GM18909 (cell line): ENCODE results near the gene DICER1.

Experiments
- ATAC-seq: cut with Tn5 transposase; IDR thresholded peaks from one replicate; pipeline ENCODE4 v1.9.1; 2021; ENCODE audit warnings: mild to moderate bottlenecking; ENCODE audit not compliant: unreplicated experiment, poor library complexity

Gene DICER1

GRCh38 chr14:95066427-95066986 lies 90.8 kb downstream of the DICER1 start:
- no peak for ATAC-seq

- no peak for ATAC-seq
These were observed 91.9 kb downstream of the DICER1 start for GRCh38 chr14:95065411-95065810.

- no peak for ATAC-seq
These were observed 92.6 kb downstream of the DICER1 start for GRCh38 chr14:95064734-95065133.

DNA sequence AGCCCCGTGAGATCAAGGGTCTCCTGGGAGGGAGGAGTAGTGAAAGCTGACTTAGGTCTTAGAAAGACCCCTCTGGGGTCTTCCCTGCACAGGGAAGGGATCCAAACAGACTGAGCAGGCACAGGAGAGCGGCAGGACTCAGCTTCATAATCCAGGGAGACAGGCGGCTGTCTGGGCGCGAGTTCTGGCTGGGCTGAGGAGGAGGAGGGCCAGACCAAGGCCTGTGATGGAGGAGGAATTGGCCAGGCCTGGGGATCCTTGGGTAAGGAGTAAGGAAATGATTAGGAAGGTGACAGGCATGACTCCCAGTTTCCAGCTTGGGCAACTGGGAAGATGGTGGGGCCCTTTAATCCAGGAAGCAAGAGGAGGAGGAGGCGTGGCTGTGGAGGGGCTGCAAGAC lies 93.1 kb downstream of the DICER1 start:
- ATAC-seq: no peak

- ATAC-seq: no peak
These were observed 93.9 kb downstream of the DICER1 start for GRCh38 chr14:95063391-95063790.

- ATAC-seq: no peak
These were observed 94.4 kb downstream of the DICER1 start for GRCh38 chr14:95062946-95063345.

- ATAC-seq: no peak
These were observed 95.1 kb downstream of the DICER1 start for GRCh38 chr14:95062220-95062619.

GRCh38 chr14:95061317-95062093 lies 95.8 kb downstream of the DICER1 start:
- no peak for ATAC-seq

DNA sequence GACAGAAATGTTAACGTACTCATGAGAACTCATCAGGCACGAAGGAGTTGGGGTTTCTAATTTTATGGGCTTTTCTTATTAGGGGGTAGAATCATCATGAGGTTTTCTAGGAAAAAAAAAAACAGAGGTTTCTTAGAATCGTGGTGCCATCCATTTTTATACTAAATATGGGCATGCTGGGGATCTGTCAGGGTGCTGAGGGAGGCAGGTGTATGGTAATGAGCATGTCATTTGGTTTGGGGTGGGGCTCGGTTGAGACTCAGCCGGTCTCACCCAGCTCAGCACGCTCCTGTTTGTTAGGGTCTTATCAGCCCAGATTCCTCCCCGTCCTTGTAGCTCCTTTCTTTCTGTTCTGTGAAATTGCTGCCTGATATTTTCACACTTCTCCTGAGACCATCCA lies 98.2 kb downstream of the DICER1 start:
- no peak for ATAC-seq

GRCh38 chr14:95058491-95058890 lies 98.8 kb downstream of the DICER1 start:
- ATAC-seq: no peak

DNA sequence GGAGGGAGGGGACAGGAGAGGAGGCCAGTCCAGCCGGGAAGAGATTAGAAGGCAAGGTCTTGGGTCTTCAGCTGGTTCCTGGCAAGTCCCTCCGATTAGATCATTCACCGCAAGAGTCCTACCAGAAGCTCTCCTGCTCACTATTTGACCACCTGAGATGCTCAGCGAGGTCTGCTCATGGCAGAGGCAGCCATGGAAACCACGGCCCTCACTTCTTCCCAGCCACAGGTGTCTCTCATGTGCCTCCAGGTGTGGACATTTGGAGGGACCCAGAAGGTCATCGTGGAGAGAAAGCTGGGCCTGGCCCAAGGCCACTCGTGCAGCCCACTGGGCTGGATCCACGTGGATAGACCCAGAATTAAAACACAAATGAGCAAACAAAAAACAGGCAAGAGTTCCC lies 99.5 kb downstream of the DICER1 start:
- no peak for ATAC-seq

DNA sequence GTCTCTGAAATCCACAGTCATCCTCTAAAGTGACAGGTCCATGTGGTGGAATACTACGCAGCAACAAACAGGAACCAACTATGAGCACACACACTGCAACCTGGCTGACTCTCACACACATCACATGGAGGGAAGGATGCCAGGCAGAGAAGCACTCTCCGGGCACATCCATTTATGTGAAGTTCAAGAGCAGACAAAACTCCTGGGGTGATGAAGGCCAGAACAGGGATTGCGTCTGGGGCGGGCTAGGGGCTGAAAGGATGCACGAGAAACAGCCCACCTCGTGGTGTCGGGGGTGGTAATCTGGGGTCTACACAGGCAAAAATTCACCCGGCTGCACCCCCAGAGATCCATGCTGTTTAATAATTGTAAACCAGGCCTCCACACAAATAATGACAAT lies 100.2 kb downstream of the DICER1 start:
- no peak for ATAC-seq

- ATAC-seq: no peak
These were observed 100.9 kb downstream of the DICER1 start for GRCh38 chr14:95056476-95056875.

DNA sequence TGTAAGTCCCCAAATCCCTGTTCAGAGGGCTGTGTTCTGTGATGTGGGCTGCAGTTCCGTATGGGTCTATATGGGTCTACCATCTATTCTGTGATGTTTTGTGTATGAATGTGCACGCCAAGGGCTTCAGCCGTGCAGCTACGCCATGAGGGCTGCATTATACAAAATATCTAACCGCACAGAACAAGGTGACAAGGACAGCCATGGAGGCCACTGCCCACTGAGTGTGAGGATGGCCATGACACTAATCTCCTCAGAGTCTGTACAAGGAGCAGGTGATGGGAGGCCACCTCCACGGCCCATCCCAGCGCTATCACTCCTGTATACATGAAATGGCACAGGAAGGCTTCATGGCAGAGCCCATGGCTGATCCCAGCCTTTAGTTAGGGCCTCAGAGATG lies 102.0 kb downstream of the DICER1 start:
- ATAC-seq: no peak

- ATAC-seq: no peak
These were observed 102.7 kb downstream of the DICER1 start for GRCh38 chr14:95054346-95055280.

DNA sequence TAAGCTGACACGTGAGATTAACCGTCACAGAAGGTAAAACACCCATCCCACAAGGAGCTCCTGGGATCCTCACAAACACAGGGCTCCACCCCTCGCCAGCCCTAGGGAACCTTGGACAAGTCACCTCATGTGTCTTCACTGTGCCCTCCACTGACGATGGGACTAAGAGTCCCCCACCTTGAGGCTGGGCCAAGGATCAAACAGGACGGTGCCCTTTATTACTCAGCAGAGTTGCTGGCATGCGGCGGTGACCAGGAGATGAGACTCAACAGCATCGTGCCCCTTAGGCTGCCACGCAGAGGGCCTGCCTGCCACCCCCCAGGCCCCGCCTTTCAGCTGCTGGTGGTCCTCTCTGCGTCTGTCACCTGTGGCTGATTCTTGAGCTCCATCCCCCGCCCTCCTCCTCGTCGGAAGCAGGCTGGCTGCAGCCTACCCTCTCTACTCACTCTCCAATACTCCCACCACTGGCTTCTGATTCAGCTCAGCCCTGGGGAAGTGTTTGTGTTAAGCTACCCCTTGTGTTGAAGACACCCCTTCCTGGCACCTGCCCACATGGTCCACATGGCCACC lies 105.2 kb downstream of the DICER1 start:
- no peak for ATAC-seq

DNA sequence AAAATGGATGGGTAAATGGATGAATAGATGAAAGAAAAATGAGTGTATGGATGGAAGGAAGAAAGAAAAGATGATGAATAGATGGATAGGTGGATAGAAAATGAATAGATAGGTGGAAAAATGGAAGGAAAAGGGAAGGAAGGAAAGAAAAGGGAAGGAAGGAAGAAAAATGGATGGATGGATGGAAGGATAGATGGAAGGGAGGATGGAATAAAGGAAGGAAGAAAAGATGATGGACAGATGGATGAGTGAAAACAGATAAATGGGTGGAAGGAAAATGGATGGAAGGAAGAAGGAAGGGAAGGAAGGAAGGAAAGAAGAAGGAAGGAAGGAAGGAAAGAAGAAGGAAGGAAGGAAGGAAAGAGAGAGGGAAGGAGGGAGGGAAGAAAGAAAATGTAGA lies 107.4 kb downstream of the DICER1 start:
- no peak for ATAC-seq

DNA sequence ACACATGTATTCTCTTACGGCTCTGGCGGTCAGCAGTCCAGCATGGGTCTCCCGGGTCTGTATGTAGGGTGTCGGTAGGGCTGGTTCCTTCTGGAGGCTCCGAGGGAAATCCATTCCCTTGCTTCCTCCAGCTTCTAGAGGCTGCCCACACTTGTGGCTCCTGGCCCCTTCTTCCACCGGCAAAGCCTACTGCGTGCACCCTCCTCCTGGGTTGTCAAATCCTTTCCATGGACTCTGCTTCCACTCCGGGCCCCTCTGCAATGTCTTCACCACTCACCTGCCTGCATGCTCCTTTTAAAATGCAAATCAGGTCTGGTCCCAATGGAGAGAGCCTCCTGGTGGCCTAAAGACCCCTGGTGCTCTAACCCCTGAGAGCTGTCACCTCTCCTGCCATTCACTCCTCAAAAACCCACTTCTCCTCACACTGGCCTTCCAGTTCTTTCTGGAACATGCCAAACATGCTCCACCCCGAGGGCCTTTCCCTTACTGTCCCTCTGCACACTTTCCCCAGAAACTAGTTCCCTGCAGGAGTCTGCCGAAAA lies 108.5 kb downstream of the DICER1 start:
- no peak for ATAC-seq

GRCh38 chr14:95047754-95048153 lies 109.6 kb downstream of the DICER1 start:
- no peak for ATAC-seq
